IMR-90 (cell line): ENCODE measurements around the gene COL5A1. TPM values are rescaled to one million over a fixed set of nuclear protein-coding genes. Genes with fewer than 3 reads are reported as not detected.
A peak's percentile ranks its signal among the peaks of the same experiment; 100 is the strongest.

ENCODE experiments used
- ATAC-seq: fragments of 200-7000 bp; cut with Tn5 transposase; 2 replicates; pipeline ENCODE4 v1.9.1; 2020; ENCODE audit warnings: low read depth, mild to moderate bottlenecking, moderate library complexity
- BruUV-seq: library from RNA; stranded (reverse); fragments of 400-500 nt; replicated peaks from 2 replicates; lab custom pipeline; 2021; lab: Mats Ljungman, UMichigan
- CTCF ChIA-PET: fragments of 300-600 bp; formaldehyde crosslinking; extraction: SDS; loops from one replicate; lab custom pipeline; 2021; ENCODE audit warnings: antibody characterized with exemption; lab: Yijun Ruan, JAX
- POLR2A ChIA-PET: fragments of 300-600 bp; sonication (Branson Sonifier 250); formaldehyde crosslinking; loops from one replicate; lab custom pipeline; 2022; ENCODE audit warnings: antibody characterized with exemption; ENCODE audit not compliant: unreplicated experiment; lab: Charles Lee
- DNase-seq: peaks from one replicate; pipeline ENCODE4 v3.0.0; 2013
- H2AFZ ChIP-seq: replicated peaks from 2 replicates; pipeline ENCODE3; 2013; ENCODE audit warnings: low read length, mild to moderate bottlenecking; ENCODE audit not compliant: poor library complexity
- H2AK5ac ChIP-seq: 2 replicates; pipeline ENCODE4 v1.6.1; 2013; ENCODE audit warnings: low read depth, low read length, inconsistent platforms
- H2AK9ac ChIP-seq: replicated peaks from 2 replicates; pipeline ENCODE3; 2013; ENCODE audit warnings: mild to moderate bottlenecking, low read depth, low read length, moderate library complexity; ENCODE audit not compliant: poor library complexity
- H2BK120ac ChIP-seq: 2 replicates; pipeline ENCODE4 v1.6.1; 2013; ENCODE audit warnings: low read depth, low read length, inconsistent platforms
- H2BK15ac ChIP-seq: 3 replicates; pipeline ENCODE4 v1.6.1; 2013; ENCODE audit warnings: low read depth, low read length, inconsistent platforms
- H2BK20ac ChIP-seq: 2 replicates; pipeline ENCODE4 v1.6.1; 2013; ENCODE audit warnings: low read depth, mild to moderate bottlenecking, inconsistent platforms, low read length, moderate library complexity
- H2BK5ac ChIP-seq: 2 replicates; pipeline ENCODE4 v1.6.1; 2013; ENCODE audit warnings: mild to moderate bottlenecking, low read depth, low read length, inconsistent platforms; ENCODE audit not compliant: poor library complexity, severe bottlenecking
- H3K14ac ChIP-seq: replicated peaks from 2 replicates; pipeline ENCODE4 v1.6.1; 2013; ENCODE audit warnings: low read depth, low read length, inconsistent platforms
- H3K18ac ChIP-seq: 2 replicates; pipeline ENCODE4 v1.6.1; 2013; ENCODE audit warnings: low read depth, low read length, control low read depth
- H3K23ac ChIP-seq: 2 replicates; pipeline ENCODE4 v1.6.1; 2013; ENCODE audit warnings: low read depth, low read length, inconsistent platforms
- H3K27ac ChIP-seq: 2 replicates; pipeline ENCODE4 v1.5.1; 2013; ENCODE audit warnings: mild to moderate bottlenecking, control low read depth, low read length; ENCODE audit not compliant: insufficient read depth
- H3K27me3 ChIP-seq: 2 replicates; pipeline ENCODE4 v1.6.1; 2013; ENCODE audit warnings: low read length; ENCODE audit not compliant: control insufficient read depth, insufficient read depth
- H3K36me3 ChIP-seq: 2 replicates; pipeline ENCODE4 v1.6.1; 2013; ENCODE audit warnings: low read length, mixed read lengths; ENCODE audit not compliant: control insufficient read depth, insufficient read depth
- H3K4ac ChIP-seq: 2 replicates; pipeline ENCODE4 v1.6.1; 2013; ENCODE audit warnings: low read depth, low read length, inconsistent platforms
- H3K4me1 ChIP-seq: 2 replicates; pipeline ENCODE4 v1.6.1; 2013; ENCODE audit warnings: low read length, mixed read lengths; ENCODE audit not compliant: control insufficient read depth, insufficient read depth
- H3K4me2 ChIP-seq: 2 replicates; pipeline ENCODE4 v1.6.1; 2013; ENCODE audit warnings: low read depth, mild to moderate bottlenecking, control low read depth, low read length, moderate library complexity
- H3K4me3 ChIP-seq: 2 replicates; pipeline ENCODE4 v1.5.1; 2013; ENCODE audit warnings: low read depth, mild to moderate bottlenecking, control low read depth, low read length, moderate library complexity; ENCODE audit not compliant: insufficient read depth
- H3K56ac ChIP-seq: 2 replicates; pipeline ENCODE4 v1.6.1; 2013; ENCODE audit warnings: low read length, inconsistent platforms; ENCODE audit not compliant: insufficient read depth; ENCODE audit errors: extremely low read depth
- H3K79me1 ChIP-seq, 2 experiments: 2 replicates each; pipeline ENCODE4 v1.6.1; 2013; ENCODE audit warnings: low read length in 2 of 2, inconsistent platforms in 1 of 2, low read depth in 1 of 2
- H3K9ac ChIP-seq: 2 replicates; pipeline ENCODE4 v1.6.1; 2013; ENCODE audit warnings: low read depth, low read length, control low read depth
- H3K9me1 ChIP-seq: 2 replicates; pipeline ENCODE4 v1.6.1; 2013; ENCODE audit warnings: low read length, inconsistent platforms; ENCODE audit not compliant: insufficient read depth
- H3K9me3 ChIP-seq: 2 replicates; pipeline ENCODE4 v1.6.1; 2013; ENCODE audit warnings: low read length; ENCODE audit not compliant: control insufficient read depth, insufficient read depth
- H4K20me1 ChIP-seq: 2 replicates; pipeline ENCODE4 v1.6.1; 2013; ENCODE audit warnings: low read length, inconsistent platforms; ENCODE audit not compliant: insufficient read depth
- H4K5ac ChIP-seq: 2 replicates; pipeline ENCODE4 v1.6.1; 2013; ENCODE audit warnings: mild to moderate bottlenecking, low read depth, low read length, control low read depth
- H4K8ac ChIP-seq, 2 experiments: 2 replicates each; pipeline ENCODE4 v1.6.1; 2013; ENCODE audit warnings: low read depth in 2 of 2, low read length in 2 of 2, control low read depth in 1 of 2, inconsistent platforms in 1 of 2
- H4K91ac ChIP-seq: 2 replicates; pipeline ENCODE4 v1.6.1; 2013; ENCODE audit warnings: low read depth, low read length, inconsistent platforms; ENCODE audit not compliant: insufficient read depth
- BHLHE40 ChIP-seq: fragments of 150-350 bp; IDR thresholded peaks from 2 replicates; pipeline ENCODE4 v1.6.1; 2016; ENCODE audit warnings: mild to moderate bottlenecking, low read depth, low read length
- CEBPB ChIP-seq: IDR thresholded peaks from 2 replicates; pipeline ENCODE4 v1.6.1; 2012; ENCODE audit warnings: low read depth, low read length, improper control_type of control experiment
- CHD1 ChIP-seq: IDR thresholded peaks from 2 replicates; pipeline ENCODE4 v1.6.1; 2012; ENCODE audit warnings: low read depth, low read length, improper control_type of control experiment
- CTCF ChIP-seq: conservative IDR thresholded peaks from 2 replicates; pipeline ENCODE4 v1.5.1; 2012; ENCODE audit warnings: mild to moderate bottlenecking, low read depth, low read length, improper control_type of control experiment
- MAFK ChIP-seq: IDR thresholded peaks from 2 replicates; pipeline ENCODE4 v1.6.1; 2012; ENCODE audit warnings: low read depth, low read length, improper control_type of control experiment
- MAZ ChIP-seq: IDR thresholded peaks from 2 replicates; pipeline ENCODE4 v1.6.1; 2012; ENCODE audit warnings: low read depth, mild to moderate bottlenecking, low read length, improper control_type of control experiment, moderate library complexity, borderline replicate concordance
- MXI1 ChIP-seq: IDR thresholded peaks from 2 replicates; pipeline ENCODE4 v1.6.1; 2012; ENCODE audit warnings: low read depth, mild to moderate bottlenecking, low read length, moderate library complexity, borderline replicate concordance
- NFE2L2 ChIP-seq: fragments of 150-350 bp; IDR thresholded peaks from 2 replicates; pipeline ENCODE4 v1.6.1; 2016; ENCODE audit warnings: low read depth, mild to moderate bottlenecking, low read length
- RAD21 ChIP-seq: IDR thresholded peaks from 2 replicates; pipeline ENCODE4 v1.6.1; 2012; ENCODE audit warnings: low read length, improper control_type of control experiment
- RCOR1 ChIP-seq: IDR thresholded peaks from 2 replicates; pipeline ENCODE4 v1.6.1; 2012; ENCODE audit warnings: mild to moderate bottlenecking, low read length, improper control_type of control experiment; ENCODE audit not compliant: insufficient replicate concordance
- RFX5 ChIP-seq: IDR thresholded peaks from 2 replicates; pipeline ENCODE4 v1.8.0; 2012; ENCODE audit warnings: low read depth, mild to moderate bottlenecking, low read length, moderate library complexity
- SMC3 ChIP-seq: fragments of 150-350 bp; IDR thresholded peaks from 2 replicates; pipeline ENCODE4 v1.6.1; 2016; ENCODE audit warnings: low read depth, mild to moderate bottlenecking, antibody characterized with exemption, low read length, moderate library complexity
- WGBS, 2 experiments: methylation state at CpG; one replicate each; pipeline versions ENCODE4 v1.1.5 to v1.1.7; 2013; ENCODE audit warnings: missing lambda C conversion rate in 2 of 2; ENCODE audit not compliant: insufficient read length in 1 of 2; ENCODE audit errors: extremely low coverage in 2 of 2; 5-methylcytosine and 5-hydroxymethylcytosine counted together
- dilution Hi-C: fragments of 300-500 bp; cut with HindIII; formaldehyde crosslinking; loops from one replicate; pipeline ENCODE4 v1.14.3; 2018; ENCODE audit warnings: low sequenced_read_pairs; ENCODE audit not compliant: unreplicated experiment
- in situ Hi-C: fragments of 300-500 bp; cut with MboI; formaldehyde crosslinking; loops from 3 replicates; pipeline ENCODE4 v1.14.3; 2019; ENCODE audit warnings: low sequenced_read_pairs, inconsistent platforms, mixed read lengths
- intact Hi-C: fragments of 100-400 bp; cut with micrococcal nuclease; formaldehyde crosslinking; loops from 2 replicates; pipeline ENCODE4 v1.10.0; 2022
- polyA plus RNA-seq, 3 experiments: library from polyadenylated mRNA; depleted of rRNA; stranded (reverse); fragments of >200 nt; gene quantifications; 2 replicates each; pipeline ENCODE4 v1.2.3, GENCODE V29; 2012; ENCODE audit warnings: low replicate concordance in 1 of 3
- total RNA-seq: library from RNA; depleted of rRNA; stranded (reverse); fragments of >200 nt; gene quantifications from 2 replicates; pipeline ENCODE4 v1.2.3, GENCODE V29; 2012
- TF ChIP-seq, protein P1 (sequence below): fragments of 150-350 bp; IDR thresholded peaks from 2 replicates; pipeline ENCODE4 v1.6.1; 2017; ENCODE audit warnings: mild to moderate bottlenecking, antibody characterized with exemption, low read length, low read depth

Gene COL5A1
- total and polyA plus RNA-seq, 2 of the 4 experiments (the other 2 are of a cell fraction): 19.2 to 173 TPM

- intact Hi-C loops (loop anchor here (5.0 kb wide), 1 partner anchor 216 kb away; no protein-coding TSS in a partner anchor), in situ Hi-C loops (loop anchor here (10.0 kb wide), 1 partner anchor 498 kb away; the partner anchor contains the start of gene RNU6ATAC), dilution Hi-C loops (no loop called here)
- H3K4ac ChIP-seq: peak overlapping the region; percentile 85
- no peak for DNase-seq
- peak overlapping the region; percentile 6; the same call in 1 of the 2 replicates for H2AK5ac ChIP-seq
- no peak overlapping the region for H2AFZ ChIP-seq
- peak overlapping the region; percentile 61 for H2BK5ac ChIP-seq
- TF ChIP-seq RCOR1: no peak
- no peak for TF ChIP-seq RFX5
- TF ChIP-seq, protein P1, sequence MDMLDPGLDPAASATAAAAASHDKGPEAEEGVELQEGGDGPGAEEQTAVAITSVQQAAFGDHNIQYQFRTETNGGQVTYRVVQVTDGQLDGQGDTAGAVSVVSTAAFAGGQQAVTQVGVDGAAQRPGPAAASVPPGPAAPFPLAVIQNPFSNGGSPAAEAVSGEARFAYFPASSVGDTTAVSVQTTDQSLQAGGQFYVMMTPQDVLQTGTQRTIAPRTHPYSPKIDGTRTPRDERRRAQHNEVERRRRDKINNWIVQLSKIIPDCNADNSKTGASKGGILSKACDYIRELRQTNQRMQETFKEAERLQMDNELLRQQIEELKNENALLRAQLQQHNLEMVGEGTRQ: no peak
- no peak for TF ChIP-seq BHLHE40
- TF ChIP-seq NFE2L2: no peak
- no peak for TF ChIP-seq SMC3
- no peak for TF ChIP-seq RAD21
- no peak for TF ChIP-seq CTCF
- TF ChIP-seq MXI1: no peak
- no peak for TF ChIP-seq CEBPB
- no peak for TF ChIP-seq MAFK
- no peak for TF ChIP-seq MAZ
- no peak for TF ChIP-seq CHD1
- no peak overlapping the region; the same call in 1 of the 2 replicates for H2BK120ac ChIP-seq
- no peaks in the 10 kb centered on the region for H3K9me3 ChIP-seq
- H2AK9ac ChIP-seq: no peak overlapping the region
- WGBS, 2 experiments: 50% methylated on average over 2 of the region's 10 CpGs; no CpG with 5 or more reads in 1 of the 2 experiments
- no peak overlapping the region for H2BK15ac ChIP-seq
- peaks cover 50 to 88% of the 10 kb centered on the region in 2 experiments for H3K79me1 ChIP-seq
- peak overlapping the region in 1 of 2 experiments; percentile 35; a peak in 1 of 4 replicates for H4K8ac ChIP-seq
- H4K5ac ChIP-seq: no peak overlapping the region
- H3K14ac ChIP-seq: peak overlapping the region; percentile 14; the same call in 1 of the 2 replicates
- peaks cover 40% of the 10 kb centered on the region for H3K36me3 ChIP-seq
- H4K20me1 ChIP-seq: peaks cover 97% of the 10 kb centered on the region
- no peaks in the 10 kb centered on the region for H3K27me3 ChIP-seq
- H4K91ac ChIP-seq: peak overlapping the region; percentile 75; the same call in 1 of the 2 replicates
- H3K9me1 ChIP-seq: peaks cover 64% of the 10 kb centered on the region
- H3K4me1 ChIP-seq: peaks cover 42% of the 10 kb centered on the region
- peak overlapping the region; percentile 13; the same call in 1 of the 2 replicates for H3K23ac ChIP-seq
- H2BK20ac ChIP-seq: no peak overlapping the region
- POLR2A ChIA-PET: interaction anchor here (0.5 kb wide), 1 partner anchor 338 kb away, joined by 4 read pairs; no protein-coding TSS in a partner anchor
- BruUV-seq: no TSS peak
- 0 out of 2 replicates have a peak overlapping the region, but pooled peaks have one; percentile 37 for H3K56ac ChIP-seq
- no peak overlapping the region for H3K4me3 ChIP-seq
- no peak overlapping the region; the same call in 1 of the 2 replicates for H3K4me2 ChIP-seq
- CTCF ChIA-PET: interaction anchor here (1.4 kb wide), 1 partner anchor 203 kb away, joined by 3 read pairs; no protein-coding TSS in a partner anchor
- H3K27ac ChIP-seq: peak overlapping the region; percentile 86
- no peak for ATAC-seq
- H3K18ac ChIP-seq: no peak overlapping the region
- 0 out of 2 replicates have a peak overlapping the region, but pooled peaks have one; percentile 5 for H3K9ac ChIP-seq
Observed at GRCh38 chr9:134663084-134663483, 21.5 kb downstream of the COL5A1 start.
